ENCODE data around the gene PSG1. TPM values are rescaled to one million over a fixed set of nuclear protein-coding genes. Genes with fewer than 3 reads are reported as not detected.

PSG1 gene
- not detected for total RNA-seq

GRCh38 chr19:42879613-42880012 lies at the start of gene PSG1:
Gene PSG1 (minus strand): TSS chr19:42879713. CDS start chr19:42879581, 132 bp downstream.

GRCh38 chr19:42917634-42918033 lies 38.1 kb upstream of the PSG1 start, which contains the start of gene PSG6:
Gene PSG6 (minus strand): TSS chr19:42917894. CDS start chr19:42917792, 102 bp downstream.

Other genes with a start within 250 kb of the PSG1 start
- not detected for gene PSG3, start 139.2 kb downstream of the PSG1 start, total RNA-seq
- not detected for gene PSG8, start 114.0 kb downstream of the PSG1 start, total RNA-seq
- not detected for gene PSG6, start 38.2 kb upstream of the PSG1 start, total RNA-seq
- gene PSG7, start 57.5 kb upstream of the PSG1 start, total RNA-seq, result not detected
- gene PSG11, start 146.8 kb upstream of the PSG1 start, total RNA-seq, result not detected
- not detected for gene PSG2, start 203.0 kb upstream of the PSG1 start, total RNA-seq

Measured in melanocyte of skin (primary cell).